ENCODE data around the gene TAAR1.
"Not testable (repeated sequence)": the region's sequence is repeated elsewhere in the genome, so short reads cannot be mapped to it uniquely, and the experiment has no call there.

TAAR1 gene

GRCh38 chr6:132659082-132659481 lies at the start of gene TAAR1:
TSS of gene TAAR1 (minus strand) at chr6:132659182. CDS start at chr6:132646003, 13,179 bp downstream.
- no peak for DNase-seq (ENCODE audit: low spot score)

GRCh38 chr6:132708771-132709170 lies 49.8 kb upstream of the TAAR1 start:
- no peak for DNase-seq (ENCODE audit: low spot score)

GRCh38 chr6:132708002-132708401 lies 49.0 kb upstream of the TAAR1 start:
- DNase-seq (ENCODE audit: low spot score): no peak

- DNase-seq (ENCODE audit: low spot score): not testable (repeated sequence)
Measured at GRCh38 chr6:132706756-132707155, 47.8 kb upstream of the TAAR1 start.

DNA sequence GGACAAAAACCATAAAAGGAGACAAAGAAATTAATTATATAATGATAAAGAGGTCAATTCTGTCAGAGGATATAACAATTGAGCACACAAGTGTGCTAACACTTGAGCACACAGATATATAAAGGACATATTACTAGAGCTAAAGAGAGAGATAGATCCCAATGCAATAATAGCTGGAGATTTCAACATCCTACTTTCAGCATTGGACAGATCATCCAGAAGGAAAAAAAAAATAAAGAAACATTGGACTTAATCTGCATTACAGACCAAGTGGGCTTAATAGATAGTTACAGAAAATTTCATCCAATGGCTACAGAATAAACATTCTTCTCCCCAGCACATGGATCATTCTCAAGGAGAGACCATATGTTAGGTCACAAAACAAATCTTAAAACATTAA lies 45.0 kb upstream of the TAAR1 start:
- DNase-seq (ENCODE audit: low spot score): no peak

GRCh38 chr6:132698608-132699007 lies 39.6 kb upstream of the TAAR1 start:
- DNase-seq (ENCODE audit: low spot score): no peak

- DNase-seq (ENCODE audit: low spot score): no peak
Measured at GRCh38 chr6:132695773-132696172, 36.8 kb upstream of the TAAR1 start.

- no peak for DNase-seq (ENCODE audit: low spot score)
Measured at GRCh38 chr6:132693478-132693877, 34.5 kb upstream of the TAAR1 start.

DNA sequence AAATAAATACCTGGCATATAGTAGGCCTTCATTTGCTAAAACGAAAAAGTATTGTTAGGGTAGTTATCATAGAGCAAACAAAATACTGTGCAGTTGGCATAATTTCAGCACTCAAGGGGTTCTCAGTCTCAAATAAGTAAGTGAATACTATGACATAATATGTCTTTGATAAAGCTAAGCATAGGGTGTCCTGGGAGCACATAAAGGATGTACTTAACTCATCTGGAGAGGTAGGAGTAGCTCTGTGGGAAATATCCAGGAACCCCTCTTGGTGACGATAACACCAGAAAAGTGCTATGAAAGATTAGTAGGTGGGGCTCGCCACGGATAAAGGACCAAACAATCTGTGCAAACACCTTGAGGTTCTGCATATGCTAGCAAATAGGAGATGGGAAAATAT lies 31.7 kb upstream of the TAAR1 start:
- no peak for DNase-seq (ENCODE audit: low spot score)

- DNase-seq (ENCODE audit: low spot score): no peak
Measured at GRCh38 chr6:132687306-132687705, 28.3 kb upstream of the TAAR1 start.

- no peak for DNase-seq (ENCODE audit: low spot score)
Measured at GRCh38 chr6:132686531-132686930, 27.5 kb upstream of the TAAR1 start.

DNA sequence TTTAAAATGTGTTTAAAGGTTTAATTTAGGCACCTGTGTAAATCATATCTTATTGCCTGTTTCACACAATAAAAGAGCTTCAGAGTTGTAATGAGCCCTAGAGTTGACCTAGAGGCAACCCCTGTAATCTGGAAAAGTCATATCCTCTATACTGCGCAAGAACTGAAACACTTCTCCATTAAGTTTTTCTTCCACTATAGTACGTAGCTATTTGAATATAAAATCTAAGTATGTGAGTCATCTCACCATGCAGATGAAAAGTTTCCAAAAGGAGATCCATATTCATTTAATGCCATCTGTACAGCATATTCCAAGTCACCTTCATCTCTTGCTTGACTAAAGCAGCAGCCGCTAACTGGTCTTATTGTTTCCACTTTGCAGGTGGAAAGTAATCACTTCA lies 26.0 kb upstream of the TAAR1 start:
- DNase-seq (ENCODE audit: low spot score): no peak

GRCh38 chr6:132684272-132684671 lies 25.3 kb upstream of the TAAR1 start:
- DNase-seq (ENCODE audit: low spot score): no peak

DNA sequence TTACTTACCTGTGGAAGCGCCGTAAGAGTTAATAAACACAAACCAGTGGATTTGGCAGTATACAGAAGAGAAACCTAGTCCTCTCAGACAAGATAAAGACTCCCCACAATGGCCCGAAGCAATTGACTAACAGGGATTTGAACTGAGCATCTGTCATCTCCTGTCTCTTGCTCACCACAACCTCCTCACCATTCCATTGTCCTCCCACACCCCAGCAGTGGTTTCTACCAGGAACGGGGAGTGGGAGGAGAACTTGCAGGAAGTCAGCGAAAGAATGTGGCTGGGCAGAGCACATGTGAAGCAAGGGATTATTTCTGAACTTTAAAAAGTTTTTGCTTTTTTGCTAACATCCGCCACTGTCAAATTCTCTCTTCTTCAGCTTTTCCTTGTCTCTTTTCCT lies 24.6 kb upstream of the TAAR1 start:
- DNase-seq (ENCODE audit: low spot score): no peak

DNA sequence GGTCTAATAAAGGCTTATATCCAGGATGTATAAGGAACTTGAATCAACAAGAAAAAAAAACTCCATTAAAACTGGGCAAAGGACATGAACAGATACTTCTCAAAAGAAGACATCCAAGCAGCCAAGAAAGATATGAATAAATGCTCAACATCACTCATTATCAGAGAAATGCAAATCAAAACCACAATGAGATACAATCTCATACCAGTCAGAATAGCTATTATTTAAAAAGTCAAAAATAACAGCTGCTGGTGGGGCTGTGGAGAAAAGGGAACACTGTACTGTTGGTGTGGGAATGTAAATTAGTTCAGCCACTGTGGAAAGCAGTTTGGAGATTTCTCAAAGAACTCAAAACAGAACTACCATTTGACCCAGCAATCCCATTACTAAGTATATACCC lies 20.1 kb upstream of the TAAR1 start:
- DNase-seq (ENCODE audit: low spot score): not testable (repeated sequence)

DNA sequence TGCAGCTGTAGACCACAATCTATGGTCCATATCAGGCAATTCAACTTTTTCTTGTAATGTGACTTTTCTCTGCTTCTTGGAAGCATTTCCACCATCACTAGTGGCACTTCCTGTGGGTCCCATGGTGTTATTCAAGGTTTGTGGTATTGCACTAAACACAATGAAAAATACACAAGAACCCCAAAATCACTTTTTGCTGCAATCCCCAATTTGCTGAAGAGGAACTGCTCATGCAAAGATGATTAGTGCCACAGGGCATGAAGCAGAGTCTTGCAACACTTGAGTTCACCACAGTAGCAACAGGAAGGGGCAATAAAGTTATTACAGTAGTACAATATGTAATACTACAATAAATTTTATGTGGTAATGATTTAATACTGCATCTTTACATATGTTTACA lies 16.8 kb upstream of the TAAR1 start:
- DNase-seq (ENCODE audit: low spot score): no peak

DNA sequence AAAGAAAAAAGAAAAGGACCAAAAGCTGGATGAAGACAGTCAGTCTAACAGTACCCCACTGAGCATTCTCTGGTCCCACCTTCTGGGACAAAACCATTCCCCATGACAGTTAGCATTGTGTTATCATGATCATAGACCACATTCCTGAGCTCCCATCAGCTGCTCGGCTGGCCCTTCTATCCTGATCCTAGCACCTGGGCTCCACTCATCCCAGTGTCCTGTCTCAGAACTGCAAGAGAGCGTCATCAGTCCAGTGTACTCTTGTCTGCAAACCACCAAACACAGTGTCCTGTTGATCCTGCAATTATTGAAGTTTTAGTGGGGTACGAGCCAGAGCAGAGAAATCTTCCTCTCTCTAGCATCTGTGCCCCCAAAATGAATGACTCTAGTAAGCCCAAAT lies 16.0 kb upstream of the TAAR1 start:
- no peak for DNase-seq (ENCODE audit: low spot score)

DNA sequence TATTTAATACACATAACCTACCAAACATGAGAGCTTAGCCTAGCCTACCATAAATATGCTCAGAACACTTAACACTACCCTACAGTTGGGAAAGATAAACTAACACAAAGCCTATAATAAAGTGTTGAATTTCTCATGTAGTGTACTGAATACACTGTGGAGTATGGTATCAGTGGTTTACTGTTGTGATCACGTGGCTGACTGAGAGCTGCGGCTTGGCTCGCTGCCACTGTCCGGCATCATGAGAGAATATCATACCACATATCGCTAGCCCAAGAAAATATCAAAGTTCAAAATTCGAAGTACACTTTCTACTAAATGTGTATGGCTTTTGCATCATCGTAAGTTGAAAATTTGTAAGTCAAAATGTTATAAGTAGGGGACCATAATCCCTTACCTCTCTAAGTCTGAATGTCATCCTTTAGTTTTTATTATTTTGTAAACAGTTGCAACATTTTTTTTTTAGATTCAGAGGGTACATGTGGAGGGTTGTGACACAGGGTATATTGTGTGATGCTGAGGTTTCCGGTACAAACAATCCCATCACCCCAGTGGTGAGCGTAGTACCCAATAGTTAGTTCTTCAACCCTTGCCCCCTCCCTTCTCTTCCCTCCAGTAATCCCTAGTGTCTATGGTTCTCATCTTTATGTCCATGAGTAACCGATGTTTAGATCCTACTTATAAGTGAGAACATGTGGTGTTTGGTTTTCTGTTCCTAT lies 14.6 kb upstream of the TAAR1 start:
- no peak for DNase-seq (ENCODE audit: low spot score)

DNA sequence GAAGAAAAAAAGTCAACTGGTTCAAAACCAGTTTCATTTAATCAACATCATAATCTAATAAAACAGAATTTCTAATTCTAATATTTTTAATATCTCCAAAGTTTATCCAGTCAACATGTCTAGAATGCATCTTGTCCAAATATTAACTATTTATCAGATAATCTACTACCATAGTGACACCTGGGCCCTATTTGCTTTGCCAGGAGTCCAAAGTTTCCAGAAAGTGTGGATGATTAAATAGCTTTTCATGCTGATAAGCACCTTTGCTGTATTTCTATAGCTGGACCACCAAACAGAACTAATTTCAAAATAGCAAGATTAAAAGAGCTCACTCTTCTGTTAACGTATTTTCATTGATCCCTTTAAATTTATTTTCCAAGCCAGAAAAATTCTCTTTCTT lies 12.3 kb upstream of the TAAR1 start:
- no peak for DNase-seq (ENCODE audit: low spot score)

DNA sequence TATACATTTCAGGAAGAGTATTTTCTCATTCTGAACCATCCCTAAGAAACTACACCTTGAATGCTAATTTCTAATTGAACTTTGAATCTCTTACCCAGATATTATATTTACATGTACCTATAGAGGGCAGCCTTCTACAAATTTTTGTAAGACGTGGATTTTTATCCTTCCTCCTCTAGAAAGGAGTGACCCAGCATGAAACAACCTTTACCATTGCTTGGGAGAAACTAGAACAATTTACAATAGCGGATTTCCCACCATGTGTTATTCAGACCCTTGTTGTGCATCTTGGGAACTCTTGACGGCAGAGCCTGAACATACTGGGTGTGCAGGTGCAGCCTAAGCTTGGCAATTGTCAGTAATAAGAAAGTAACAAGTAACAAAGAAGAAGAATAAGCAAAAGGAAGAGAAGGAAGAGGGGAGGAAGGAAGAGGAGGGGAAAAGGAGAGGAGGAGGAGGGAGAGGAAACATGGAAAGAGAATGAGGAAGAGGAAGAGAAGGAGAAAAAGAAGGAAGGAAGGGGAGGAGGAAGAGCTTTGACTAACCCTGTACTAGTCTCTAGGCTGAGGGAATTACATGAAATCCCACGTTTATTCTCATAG lies 10.8 kb upstream of the TAAR1 start:
- peak; percentile 31 for DNase-seq (ENCODE audit: low spot score)

DNA sequence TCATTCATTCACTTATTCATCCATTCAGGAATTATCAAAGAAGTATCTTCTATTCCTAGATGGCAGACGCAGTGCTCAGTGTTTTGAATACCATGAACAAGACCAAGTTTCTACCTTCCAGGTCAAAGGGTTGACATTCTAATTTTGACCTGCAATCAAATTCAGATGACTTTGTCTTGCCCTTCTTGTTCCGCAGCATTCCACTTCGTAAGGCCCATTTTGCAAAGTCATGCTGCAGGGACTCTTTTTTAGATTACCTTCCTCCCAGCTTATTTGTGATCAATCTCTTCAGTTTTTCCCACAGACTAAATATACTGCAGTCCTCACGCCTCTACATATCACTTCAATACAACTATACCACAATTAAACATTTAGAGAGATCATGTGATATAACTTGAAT lies 7.1 kb upstream of the TAAR1 start:
- DNase-seq (ENCODE audit: low spot score): no peak

GRCh38 chr6:132664309-132665034 lies 5.5 kb upstream of the TAAR1 start:
- DNase-seq (ENCODE audit: low spot score): no peak

- DNase-seq (ENCODE audit: low spot score): no peak
Measured at GRCh38 chr6:132663661-132664060, 4.7 kb upstream of the TAAR1 start.

All from D341Med (cell line).